Measurements from ENCODE around the gene PTPRD.

PTPRD gene

GRCh38 chr9:8365466-8366160, 2247.2 kb downstream of the PTPRD start:
- TF ChIP-seq, protein P1, sequence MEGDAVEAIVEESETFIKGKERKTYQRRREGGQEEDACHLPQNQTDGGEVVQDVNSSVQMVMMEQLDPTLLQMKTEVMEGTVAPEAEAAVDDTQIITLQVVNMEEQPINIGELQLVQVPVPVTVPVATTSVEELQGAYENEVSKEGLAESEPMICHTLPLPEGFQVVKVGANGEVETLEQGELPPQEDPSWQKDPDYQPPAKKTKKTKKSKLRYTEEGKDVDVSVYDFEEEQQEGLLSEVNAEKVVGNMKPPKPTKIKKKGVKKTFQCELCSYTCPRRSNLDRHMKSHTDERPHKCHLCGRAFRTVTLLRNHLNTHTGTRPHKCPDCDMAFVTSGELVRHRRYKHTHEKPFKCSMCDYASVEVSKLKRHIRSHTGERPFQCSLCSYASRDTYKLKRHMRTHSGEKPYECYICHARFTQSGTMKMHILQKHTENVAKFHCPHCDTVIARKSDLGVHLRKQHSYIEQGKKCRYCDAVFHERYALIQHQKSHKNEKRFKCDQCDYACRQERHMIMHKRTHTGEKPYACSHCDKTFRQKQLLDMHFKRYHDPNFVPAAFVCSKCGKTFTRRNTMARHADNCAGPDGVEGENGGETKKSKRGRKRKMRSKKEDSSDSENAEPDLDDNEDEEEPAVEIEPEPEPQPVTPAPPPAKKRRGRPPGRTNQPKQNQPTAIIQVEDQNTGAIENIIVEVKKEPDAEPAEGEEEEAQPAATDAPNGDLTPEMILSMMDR (IDR thresholded peaks at IDR 0.05; ENCODE audit: low read depth, low read length, missing control alignments), result no peak

GRCh38 chr9:8365029-8365428, 2247.8 kb downstream of the PTPRD start:
- H3K4me3 ChIP-seq (ENCODE audit: low read depth, low read length), result no peak overlapping the region
- in situ Hi-C loops (cut with HindIII; ENCODE audit: low sequenced_read_pairs), result no loop called here
- TF ChIP-seq, protein P1 (IDR thresholded peaks at IDR 0.05; ENCODE audit: low read depth, low read length, missing control alignments), result no peak
- peak; percentile 68 for DNase-seq (ENCODE audit: low read depth)

More at GRCh38 chr9:8365466-8366160, 2247.2 kb downstream of the PTPRD start:
- no peak for DNase-seq (ENCODE audit: low read depth)
- no peak overlapping the region for H3K4me3 ChIP-seq (ENCODE audit: low read depth, low read length)
- in situ Hi-C loops (cut with HindIII; ENCODE audit: low sequenced_read_pairs), result no loop called here

DNA sequence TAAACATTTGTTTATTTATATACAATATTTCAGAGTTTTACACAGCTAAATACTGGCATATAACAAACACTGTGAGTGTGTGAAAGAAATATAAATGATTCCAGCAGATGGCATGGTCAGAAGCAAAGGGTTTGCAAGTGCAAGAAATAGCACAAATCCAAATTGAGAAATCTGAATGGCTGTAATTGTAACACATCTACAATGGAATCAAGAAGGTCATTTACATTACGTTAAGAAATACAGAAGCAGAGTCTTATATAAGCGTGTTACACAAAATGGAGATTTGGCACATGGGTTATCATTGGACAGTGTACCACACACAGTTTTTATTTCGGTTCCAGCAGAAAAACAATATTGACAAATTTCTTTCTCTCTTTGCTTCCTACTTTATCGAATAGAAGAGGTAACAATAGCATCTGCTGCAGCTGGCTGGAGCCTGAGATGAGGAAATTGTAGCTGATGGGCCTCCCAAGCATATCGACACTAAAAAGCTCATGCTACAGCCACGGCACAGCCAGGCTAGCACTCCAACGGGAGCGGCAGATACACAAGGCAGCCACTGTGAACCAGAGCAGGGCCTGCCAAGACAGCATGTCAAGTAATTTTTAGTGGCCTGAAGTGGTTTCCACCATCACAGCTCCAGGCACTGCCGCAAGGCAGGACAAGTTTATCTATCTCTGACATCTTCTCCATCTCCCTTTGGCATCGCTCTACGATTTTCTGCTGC, 2248.6 kb downstream of the PTPRD start:
- no peak for DNase-seq (ENCODE audit: low read depth)
- TF ChIP-seq, protein P1 (IDR thresholded peaks at IDR 0.05; ENCODE audit: low read depth, low read length, missing control alignments), result no peak
- in situ Hi-C loops (cut with HindIII; ENCODE audit: low sequenced_read_pairs), result no loop called here
- H3K4me3 ChIP-seq (ENCODE audit: low read depth, low read length), result no peak overlapping the region

DNA sequence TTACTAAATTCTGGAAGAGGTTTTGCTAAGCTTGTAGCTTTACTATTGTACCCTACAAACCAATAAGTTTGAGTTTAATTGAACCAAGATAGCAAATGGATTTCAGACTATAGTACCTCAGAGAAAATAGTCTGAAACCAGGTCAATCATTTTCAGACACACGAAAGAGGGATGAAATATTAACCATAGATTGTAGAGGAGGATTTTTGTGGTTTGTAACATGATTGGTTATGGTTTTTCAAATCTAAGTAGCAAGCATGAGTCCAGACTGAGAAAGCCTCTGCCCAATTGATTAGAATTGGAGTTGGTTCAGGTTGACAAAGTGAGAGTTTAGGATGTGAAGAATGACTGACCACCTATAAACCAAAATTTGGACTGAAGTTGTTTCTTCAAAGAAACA, 2250.6 kb downstream of the PTPRD start:
- DNase-seq (ENCODE audit: low read depth), result no peak
- in situ Hi-C loops (cut with HindIII; ENCODE audit: low sequenced_read_pairs), result no loop called here
- TF ChIP-seq, protein P1 (IDR thresholded peaks at IDR 0.05; ENCODE audit: low read depth, low read length, missing control alignments), result no peak
- no peak overlapping the region for H3K4me3 ChIP-seq (ENCODE audit: low read depth, low read length)

GRCh38 chr9:8361364-8361763, 2251.4 kb downstream of the PTPRD start:
- TF ChIP-seq, protein P1 (IDR thresholded peaks at IDR 0.05; ENCODE audit: low read depth, low read length, missing control alignments), result no peak
- in situ Hi-C loops (cut with HindIII; ENCODE audit: low sequenced_read_pairs), result no loop called here

GRCh38 chr9:8356406-8356805, 2256.4 kb downstream of the PTPRD start:
- TF ChIP-seq, protein P1 (IDR thresholded peaks at IDR 0.05; ENCODE audit: low read depth, low read length, missing control alignments), result no peak
- DNase-seq (ENCODE audit: low read depth), result no peak
- in situ Hi-C loops (cut with HindIII; ENCODE audit: low sequenced_read_pairs), result no loop called here
- H3K4me3 ChIP-seq (ENCODE audit: low read depth, low read length), result no peak overlapping the region

More at GRCh38 chr9:8361364-8361763, 2251.4 kb downstream of the PTPRD start:
- H3K4me3 ChIP-seq (ENCODE audit: low read depth, low read length), result no peak overlapping the region
- DNase-seq (ENCODE audit: low read depth), result no peak
